Nasal cavity respiratory epithelium epithelial cell of viscerocranial mucosa (primary cell): ENCODE measurements around the gene NAT14. TPM values are rescaled to one million over a fixed set of nuclear protein-coding genes. Genes with fewer than 3 reads are reported as not detected.

ENCODE experiments used
- total RNA-seq: library from RNA; depleted of rRNA; stranded (reverse); fragments of >200 nt; gene quantifications from 2 replicates; pipeline ENCODE4 v1.2.3, GENCODE V29; 2014

The NAT14 gene
- 2.1 and 2.7 TPM in 2 replicates for total RNA-seq

GRCh38 chr19:55484593-55485438, at the start of gene NAT14:
Gene NAT14 (plus strand): TSS chr19:55485188. CDS start chr19:55485709, 521 bp downstream.

GRCh38 chr19:55443045-55443823, 41.8 kb upstream of the NAT14 start, which contains the start of gene SHISA7:
Gene SHISA7 (minus strand): TSS chr19:55443300. CDS start chr19:55442863, 437 bp downstream.

GRCh38 chr19:55461259-55461973, 23.6 kb upstream of the NAT14 start, which contains the start of gene ISOC2:
Gene ISOC2 (minus strand): TSS chr19:55461642. CDS start chr19:55456486, 5,156 bp downstream.

GRCh38 chr19:55464662-55465054, 20.3 kb upstream of the NAT14 start, which contains the start of gene C19orf85:
Gene C19orf85 (minus strand): TSS chr19:55464751. CDS start chr19:55464554, 197 bp downstream.

GRCh38 chr19:55476100-55476775, 8.8 kb upstream of the NAT14 start, which contains the start of gene ZNF628:
Gene ZNF628 (plus strand): TSS chr19:55476617. CDS start chr19:55479911, 3,294 bp downstream.

GRCh38 chr19:55487924-55488687, 3.1 kb downstream of the NAT14 start, which contains the start of gene SSC5D:
Gene SSC5D (plus strand): TSS chr19:55488436. CDS start chr19:55488590, 154 bp downstream.

Other genes with a start within 250 kb of the NAT14 start
- 24.9 and 64.2 TPM in 2 replicates for gene PPP6R1, start 226.2 kb upstream of the NAT14 start, total RNA-seq
- 32.8 and 33.6 TPM in 2 replicates for gene HSPBP1, start 205.1 kb upstream of the NAT14 start, total RNA-seq
- 0.34 and 0.43 TPM in 2 replicates for gene BRSK1, start 201.2 kb upstream of the NAT14 start, total RNA-seq
- gene TMEM150B, start 159.8 kb upstream of the NAT14 start, total RNA-seq, result not detected in 2 replicates
- gene KMT5C, start 145.3 kb upstream of the NAT14 start, total RNA-seq, result 6.1 and 6.2 TPM in 2 replicates
- gene COX6B2, start 130.5 kb upstream of the NAT14 start, total RNA-seq, result 0.34 and 0.43 TPM in 2 replicates
- not detected in 2 replicates for gene GARIN5B, start 121.9 kb upstream of the NAT14 start, total RNA-seq
- gene IL11, start 114.7 kb upstream of the NAT14 start, total RNA-seq, result 0.34 and 1.6 TPM in 2 replicates
- gene TMEM190, start 108.4 kb upstream of the NAT14 start, total RNA-seq, result not detected in 2 replicates
- gene TMEM238, start 100.9 kb upstream of the NAT14 start, total RNA-seq, result 2.3 and 4.4 TPM in 2 replicates
- gene RPL28, start 99.3 kb upstream of the NAT14 start, total RNA-seq, result 216 and 276 TPM in 2 replicates
- 26.8 and 37.9 TPM in 2 replicates for gene UBE2S, start 77.4 kb upstream of the NAT14 start, total RNA-seq
- gene SHISA7, start 41.9 kb upstream of the NAT14 start, total RNA-seq, result not detected in 2 replicates
- 34.8 and 39.6 TPM in 2 replicates for gene ISOC2, start 23.5 kb upstream of the NAT14 start, total RNA-seq
- not detected in 2 replicates for gene C19orf85, start 20.4 kb upstream of the NAT14 start, total RNA-seq
- gene ZNF628, start 8.6 kb upstream of the NAT14 start, total RNA-seq, result 1.4 and 4.4 TPM in 2 replicates
- 0.36 TPM in 1 of 2 replicates, not detected in the other for gene SSC5D, start 3.2 kb downstream of the NAT14 start, total RNA-seq
- gene SBK2, start 51.9 kb downstream of the NAT14 start, total RNA-seq, result not detected in 2 replicates
- not detected in 2 replicates for gene SBK3, start 60.4 kb downstream of the NAT14 start, total RNA-seq
- 2.4 and 6.7 TPM in 2 replicates for gene ZNF579, start 95.7 kb downstream of the NAT14 start, total RNA-seq
- gene FIZ1, start 114.3 kb downstream of the NAT14 start, total RNA-seq, result 4.8 and 5.4 TPM in 2 replicates
- 14.8 and 16.1 TPM in 2 replicates for gene ZNF524, start 115.1 kb downstream of the NAT14 start, total RNA-seq
- 0.68 and 4.1 TPM in 2 replicates for gene ZNF865, start 120.5 kb downstream of the NAT14 start, total RNA-seq
- gene ZNF784, start 139.4 kb downstream of the NAT14 start, total RNA-seq, result 4.1 and 5.1 TPM in 2 replicates
- 3.1 and 4.6 TPM in 2 replicates for gene ZNF580, start 155.8 kb downstream of the NAT14 start, total RNA-seq
- gene ZNF581, start 158.5 kb downstream of the NAT14 start, total RNA-seq, result 14.4 and 16.8 TPM in 2 replicates
- 3.1 and 6.5 TPM in 2 replicates for gene CCDC106, start 163.0 kb downstream of the NAT14 start, total RNA-seq
- gene U2AF2, start 169.8 kb downstream of the NAT14 start, total RNA-seq, result 121 and 156 TPM in 2 replicates
- gene EPN1, start 190.0 kb downstream of the NAT14 start, total RNA-seq, result 21.5 and 192 TPM in 2 replicates